ENCODE data around the gene GNAQ. TPM values are rescaled to one million over a fixed set of nuclear protein-coding genes. Genes with fewer than 3 reads are reported as not detected.

The GNAQ gene
- total RNA-seq, 1 experiment from 2014 or later: 48.6 TPM

GRCh38 chr9:77811832-77812231 lies 219.8 kb downstream of the GNAQ start:
- no peak overlapping the region for H4K91ac ChIP-seq (ENCODE audit: insufficient read length, low read depth, low read length)
- no peaks in the 10 kb centered on the region for H3K23me2 ChIP-seq (ENCODE audit: insufficient read length, low read depth, low read length, poor library complexity, severe bottlenecking)
- H3K9me3 Mint-ChIP-seq: no peaks in the 10 kb centered on the region
- no peaks in the 10 kb centered on the region for H3K9me3 ChIP-seq (ENCODE audit: control insufficient read depth, low read depth, low read length)
- no peak overlapping the region for H2BK20ac ChIP-seq (ENCODE audit: low read depth, low read length, poor library complexity, severe bottlenecking)
- WGBS (ENCODE audit: extremely low coverage, insufficient read length, low lambda C conversion rate): no CpG with 5 or more reads among the region's 1 CpG
- H3K4me2 ChIP-seq (ENCODE audit: insufficient read depth, insufficient read length, low read length): no peak overlapping the region
- no peak overlapping the region for H3K4ac ChIP-seq (ENCODE audit: low read depth, low read length)
- H3K27me3 ChIP-seq (ENCODE audit: insufficient read depth, low read length): no peaks in the 10 kb centered on the region
- no peak overlapping the region for H2AFZ ChIP-seq (ENCODE audit: low read length)
- no peak overlapping the region for H3T11ph ChIP-seq (ENCODE audit: low read length)
- no peaks in the 10 kb centered on the region for H4K20me1 ChIP-seq (ENCODE audit: control insufficient read depth, insufficient read depth, insufficient read length)
- no peak overlapping the region for H2BK5ac ChIP-seq (ENCODE audit: insufficient read length, low read length)
- DNase-seq: no peak
- no peak overlapping the region for H3K18ac ChIP-seq (ENCODE audit: insufficient read length, low read depth, low read length)
- peaks cover 0 to 8% (median 0%) of the 10 kb centered on the region in 3 experiments; a peak in 3 of 7 replicates for H3K36me3 Mint-ChIP-seq (ENCODE audit: insufficient read depth in 1 of 3, low read depth in 3 of 3)
- no peak overlapping the region for H2AK5ac ChIP-seq (ENCODE audit: insufficient read length, low read length)
- no peak overlapping the region for H3K4me3 Mint-ChIP-seq
- no peak overlapping the region for H3K56ac ChIP-seq (ENCODE audit: insufficient read length, low read depth, low read length)
- no peak overlapping the region for H3K23ac ChIP-seq (ENCODE audit: insufficient read length, low read depth, low read length)
- H3K27ac ChIP-seq (ENCODE audit: insufficient read length, low read depth, low read length): no peak overlapping the region
- no peaks in the 10 kb centered on the region for H3K4me1 ChIP-seq (ENCODE audit: insufficient read depth, low read length)
- no peaks in the 10 kb centered on the region; a peak in 1 of 4 replicates for H3K4me1 Mint-ChIP-seq
- H2BK15ac ChIP-seq (ENCODE audit: low read depth, low read length): no peak overlapping the region
- H3K79me1 ChIP-seq (ENCODE audit: insufficient read depth, low read depth, low read length, poor library complexity, severe bottlenecking): no peaks in the 10 kb centered on the region
- no peak overlapping the region for H4K5ac ChIP-seq (ENCODE audit: insufficient read length, low read depth, low read length)
- H3K9ac ChIP-seq (ENCODE audit: extremely low read depth, insufficient read length, low read length): no peak overlapping the region
- no peak overlapping the region for H3K27ac Mint-ChIP-seq
- no peak overlapping the region for H2BK120ac ChIP-seq (ENCODE audit: low read depth, low read length, poor library complexity, severe bottlenecking)
- no peak overlapping the region for H4K8ac ChIP-seq (replicated peaks; ENCODE audit: insufficient read length, low read depth, low read length)
- H3K79me2 ChIP-seq (ENCODE audit: insufficient read depth, low read length): no peaks in the 10 kb centered on the region
- TF ChIP-seq CTCF (conservative IDR thresholded peaks at IDR 0.05): no peak
- no peaks in the 10 kb centered on the region for H3K27me3 Mint-ChIP-seq (ENCODE audit: low read depth)
- H3K14ac ChIP-seq (ENCODE audit: insufficient read depth, low read length): no peak overlapping the region
- H2BK12ac ChIP-seq (ENCODE audit: insufficient read length, low read depth, low read length): no peak overlapping the region
